Measurements from ENCODE around the gene OR2S2.
A peak's percentile ranks its signal among the peaks of the same experiment; 100 is the strongest.
"Not testable (repeated sequence)": the region's sequence is repeated elsewhere in the genome, so short reads cannot be mapped to it uniquely, and the experiment has no call there.

Gene OR2S2

GRCh38 chr9:35933550-35934067 is 24.3 kb downstream of the OR2S2 start:
- no peak for DNase-seq

- no peak for DNase-seq
Observed at GRCh38 chr9:35932735-35933134, 25.2 kb downstream of the OR2S2 start.

GRCh38 chr9:35930989-35931388 is 27.0 kb downstream of the OR2S2 start:
- DNase-seq, result no peak

- no peak for DNase-seq
Observed at GRCh38 chr9:35930521-35930920, 27.4 kb downstream of the OR2S2 start.

GRCh38 chr9:35929453-35929718 is 28.6 kb downstream of the OR2S2 start:
- DNase-seq, result no peak

GRCh38 chr9:35928591-35929452 is 29.1 kb downstream of the OR2S2 start:
- peak; percentile 56 for DNase-seq

- DNase-seq, result peak; percentile 96
Observed at GRCh38 chr9:35923927-35924763, 33.8 kb downstream of the OR2S2 start.

GRCh38 chr9:35923598-35923926 is 34.4 kb downstream of the OR2S2 start:
- no peak for DNase-seq

- no peak for DNase-seq
Observed at GRCh38 chr9:35920051-35920620, 37.8 kb downstream of the OR2S2 start.

- no peak for DNase-seq
Observed at GRCh38 chr9:35919212-35920008, 38.5 kb downstream of the OR2S2 start.

GRCh38 chr9:35918780-35919179 is 39.2 kb downstream of the OR2S2 start:
- no peak for DNase-seq

GRCh38 chr9:35917261-35917660 is 40.7 kb downstream of the OR2S2 start:
- DNase-seq, result no peak

- DNase-seq, result no peak
Observed at GRCh38 chr9:35915681-35916294, 42.2 kb downstream of the OR2S2 start.

GRCh38 chr9:35914301-35914807 is 43.6 kb downstream of the OR2S2 start:
- peak; percentile 25 for DNase-seq

- not testable (repeated sequence) for DNase-seq
Observed at GRCh38 chr9:35913429-35913828, 44.5 kb downstream of the OR2S2 start.

- no peak for DNase-seq
Observed at GRCh38 chr9:35912791-35913400, 45.1 kb downstream of the OR2S2 start.

GRCh38 chr9:35911690-35912089 is 46.3 kb downstream of the OR2S2 start:
- no peak for DNase-seq

GRCh38 chr9:35910613-35911359 is 47.2 kb downstream of the OR2S2 start:
- DNase-seq, result peak; percentile 61

GRCh38 chr9:35909687-35910612 is 48.0 kb downstream of the OR2S2 start:
- DNase-seq, result no peak

- DNase-seq, result no peak
Observed at GRCh38 chr9:35909274-35909673, 48.7 kb downstream of the OR2S2 start, which contains the start of gene SPAAR. Gene SPAAR, plus strand, starts transcription at chr9:35909490. Its CDS starts 974 bp downstream, at chr9:35910464.
